Erythroblast (primary cell): ENCODE data around the gene CNOT6L.

ENCODE experiments used
- GATA1 ChIP-seq: IDR thresholded peaks from 2 replicates; pipeline ENCODE4 v1.6.1; 2011; ENCODE audit warnings: low read depth, mild to moderate bottlenecking, control low read depth, low read length, moderate library complexity
- POLR2A ChIP-seq: IDR thresholded peaks from 2 replicates; pipeline ENCODE4 v1.6.1; 2011; ENCODE audit warnings: mild to moderate bottlenecking, low read length

GRCh38 chr4:77669946-77670590, 149.1 kb downstream of the CNOT6L start:
- TF ChIP-seq POLR2A = no peak
- TF ChIP-seq GATA1 = no peak
